GM23338 (cell line): ENCODE measurements around the gene TIE1. TPM values are rescaled to one million over a fixed set of nuclear protein-coding genes. Genes with fewer than 3 reads are reported as not detected.

Experiments
- ATAC-seq: fragments of 200-7000 bp; cut with Tn5 transposase; 3 replicates; pipeline ENCODE4 v1.9.1; 2020
- DNase-seq: peaks from one replicate; pipeline ENCODE4 v3.0.0-alpha.2; 2015; ENCODE audit warnings: low spot score
- H2AFZ ChIP-seq: fragments of 200-600 bp; sonication (generic); 2 replicates; pipeline ENCODE4 v1.8.0; 2016; ENCODE audit warnings: antibody characterized with exemption, mild to moderate bottlenecking, moderate library complexity
- H3F3A ChIP-seq: fragments of 200-600 bp; sonication (generic); replicated peaks from 2 replicates; pipeline ENCODE4 v1.8.0; 2017; ENCODE audit warnings: antibody characterized with exemption, mixed run types, low read depth
- H3K27ac ChIP-seq: fragments of 200-600 bp; sonication (generic); 2 replicates; pipeline ENCODE4 v1.6.1; 2016; ENCODE audit warnings: low read depth
- H3K27me3 ChIP-seq: fragments of 200-600 bp; sonication (generic); 2 replicates; pipeline ENCODE4 v1.8.0; 2016; ENCODE audit warnings: mild to moderate bottlenecking, mixed run types, moderate library complexity; ENCODE audit not compliant: insufficient read depth
- H3K36me3 ChIP-seq: fragments of 200-600 bp; sonication (generic); 2 replicates; pipeline ENCODE4 v1.8.0; 2016; ENCODE audit warnings: mild to moderate bottlenecking; ENCODE audit not compliant: insufficient read depth
- H3K4me1 ChIP-seq: fragments of 200-600 bp; sonication (generic); 2 replicates; pipeline ENCODE4 v1.8.0; 2016; ENCODE audit warnings: mild to moderate bottlenecking, moderate library complexity; ENCODE audit not compliant: insufficient read depth
- H3K4me2 ChIP-seq: fragments of 200-600 bp; sonication (generic); 2 replicates; pipeline ENCODE4 v1.7.1; 2017; ENCODE audit warnings: mixed run types
- H3K4me3 ChIP-seq: fragments of 200-600 bp; sonication (generic); 2 replicates; pipeline ENCODE4 v1.6.1; 2016; ENCODE audit warnings: mixed run types
- H3K79me2 ChIP-seq: fragments of 200-600 bp; sonication (generic); replicated peaks from 2 replicates; pipeline ENCODE4 v1.8.0; 2017; ENCODE audit warnings: mild to moderate bottlenecking; ENCODE audit not compliant: insufficient read depth
- H3K9me2 ChIP-seq: fragments of 200-600 bp; sonication (generic); 2 replicates; pipeline ENCODE4 v1.8.0; 2017; ENCODE audit not compliant: insufficient read depth
- H4K20me1 ChIP-seq: fragments of 200-600 bp; sonication (generic); replicated peaks from 2 replicates; pipeline ENCODE4 v1.8.0; 2017; ENCODE audit warnings: mild to moderate bottlenecking; ENCODE audit not compliant: insufficient read depth
- H3K27ac Mint-ChIP-seq: 2 replicates; pipeline ENCODE4 v1.8.0; 2020; ENCODE audit warnings: inconsistent platforms, mild to moderate bottlenecking, moderate library complexity, mixed read lengths
- H3K27me3 Mint-ChIP-seq: 3 replicates; pipeline ENCODE4 v1.8.0; 2022; ENCODE audit warnings: low read depth, mild to moderate bottlenecking, moderate library complexity, mixed read lengths, inconsistent platforms; ENCODE audit not compliant: insufficient read depth, poor library complexity
- H3K36me3 Mint-ChIP-seq: 3 replicates; pipeline ENCODE4 v1.8.0; 2021; ENCODE audit warnings: low read depth, mild to moderate bottlenecking, inconsistent platforms, moderate library complexity, mixed read lengths
- H3K4me1 Mint-ChIP-seq: 3 replicates; pipeline ENCODE4 v1.8.0; 2020; ENCODE audit warnings: mild to moderate bottlenecking, inconsistent platforms, mixed read lengths
- H3K4me3 Mint-ChIP-seq: 3 replicates; pipeline ENCODE4 v1.8.0; 2021; ENCODE audit warnings: moderate library complexity, mild to moderate bottlenecking, inconsistent platforms, mixed read lengths
- H3K9me3 Mint-ChIP-seq: 3 replicates; pipeline ENCODE4 v1.8.0; 2020; ENCODE audit warnings: moderate library complexity, mild to moderate bottlenecking, inconsistent platforms, mixed read lengths
- CREB1 ChIP-seq: fragments of 250-450 bp; sonication (Bioruptor Pico); IDR thresholded peaks from 2 replicates; pipeline ENCODE4 v1.5.0; 2020; ENCODE audit warnings: low read depth, mild to moderate bottlenecking, moderate library complexity
- ETS1 ChIP-seq: IDR thresholded peaks from 2 replicates; pipeline ENCODE4 v1.6.1; 2016; ENCODE audit warnings: antibody characterized with exemption
- EZH2 ChIP-seq: fragments of 200-600 bp; sonication (generic); IDR thresholded peaks from one replicate; pipeline ENCODE4 v1.8.0; 2017; ENCODE audit warnings: antibody characterized with exemption, mild to moderate bottlenecking, low read depth; ENCODE audit not compliant: unreplicated experiment
- EZH2phosphoT487 ChIP-seq: fragments of 200-600 bp; sonication (generic); IDR thresholded peaks from one replicate; pipeline ENCODE4 v1.8.1; 2018; ENCODE audit warnings: antibody characterized with exemption; ENCODE audit not compliant: unreplicated experiment
- JUNB ChIP-seq: IDR thresholded peaks from one replicate; pipeline ENCODE4 v1.6.1; 2016; ENCODE audit warnings: antibody characterized with exemption; ENCODE audit not compliant: unreplicated experiment
- NANOG ChIP-seq: IDR thresholded peaks from 2 replicates; pipeline ENCODE4 v1.6.1; 2016; ENCODE audit warnings: antibody characterized with exemption, borderline replicate concordance
- POLR2AphosphoS5 ChIP-seq: IDR thresholded peaks from 2 replicates; pipeline ENCODE4 v1.6.1; 2016; ENCODE audit warnings: antibody characterized with exemption, low read depth
- REST ChIP-seq: IDR thresholded peaks from one replicate; pipeline ENCODE4 v1.6.1; 2018; ENCODE audit warnings: antibody characterized with exemption; ENCODE audit not compliant: unreplicated experiment
- STAT1 ChIP-seq: IDR thresholded peaks from one replicate; pipeline ENCODE4 v1.6.1; 2016; ENCODE audit warnings: antibody characterized with exemption; ENCODE audit not compliant: unreplicated experiment
- ZNF114 ChIP-seq: fragments of 250-450 bp; sonication (Bioruptor Pico); IDR thresholded peaks from 2 replicates; pipeline ENCODE4 v1.5.0; 2020; ENCODE audit warnings: mild to moderate bottlenecking, moderate library complexity
- ZNF331 ChIP-seq: fragments of 250-450 bp; sonication (Bioruptor Pico); IDR thresholded peaks from 2 replicates; pipeline ENCODE4 v1.5.0; 2020; ENCODE audit warnings: low read depth, mild to moderate bottlenecking, moderate library complexity
- polyA plus RNA-seq: library from polyadenylated mRNA; unstranded; fragments of >200 nt; fragmentation: Nextera tagmentation; extraction: Ambion mirVana; gene quantifications from 2 replicates; pipeline ENCODE4 v1.2.1, GENCODE V29; 2016
- total RNA-seq: library from RNA; depleted of rRNA; stranded (reverse); fragments of >200 nt; shearing (Covaris generic); gene quantifications from 2 replicates; pipeline ENCODE4 v1.2.3, GENCODE V29; 2014
- TF ChIP-seq, protein P1 (sequence below): fragments of 250-450 bp; sonication (Bioruptor Pico); IDR thresholded peaks from 2 replicates; pipeline ENCODE4 v1.5.0; 2020; ENCODE audit warnings: mild to moderate bottlenecking, moderate library complexity
- TF ChIP-seq, protein P2 (sequence below), 2 experiments: fragments of 200-600 bp in 1 of 2; sonication (generic) in 1 of 2; conservative IDR thresholded peaks; 2 replicates each; pipeline versions ENCODE4 v1.5.1 to v1.6.1; 2016 to 2017; ENCODE audit warnings: antibody characterized with exemption in 2 of 2, low read depth in 2 of 2, mild to moderate bottlenecking in 2 of 2, moderate library complexity in 1 of 2

Gene TIE1
- total and polyA plus RNA-seq, 2 experiments from 2014 or later: 0.37 to 2.3 TPM

DNA sequence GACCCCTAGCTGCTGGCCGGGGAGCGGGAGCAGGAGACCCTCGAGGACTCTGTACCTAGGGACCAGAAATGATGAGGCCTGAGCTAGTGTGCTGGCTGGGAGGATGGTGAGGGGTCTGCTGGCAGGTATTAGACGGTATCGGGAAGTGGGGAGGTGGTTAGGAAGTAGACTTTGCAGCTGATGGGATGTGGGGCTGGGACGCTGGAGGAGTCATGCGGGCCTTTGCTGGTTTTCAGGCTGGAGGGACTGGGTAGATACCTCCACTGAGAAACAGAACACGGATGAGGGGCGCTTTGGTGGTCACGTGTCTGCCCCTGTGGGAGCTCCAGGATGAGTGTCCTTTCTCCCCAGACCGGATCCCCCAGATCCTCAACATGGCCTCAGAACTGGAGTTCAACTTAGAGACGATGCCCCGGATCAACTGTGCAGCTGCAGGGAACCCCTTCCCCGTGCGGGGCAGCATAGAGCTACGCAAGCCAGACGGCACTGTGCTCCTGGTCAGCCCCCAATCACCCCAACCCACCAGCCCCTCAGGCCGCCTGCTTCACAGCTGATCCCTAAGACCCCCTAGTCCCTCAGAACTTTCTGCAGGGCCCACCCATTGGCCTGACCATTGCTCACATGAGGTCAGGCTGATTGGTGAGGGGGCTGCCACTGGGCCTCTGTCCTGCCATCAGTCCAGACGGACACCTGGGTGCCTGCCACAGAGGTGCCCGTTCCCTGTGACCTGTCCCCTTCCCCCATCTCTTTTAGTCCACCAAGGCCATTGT is 8.0 kb downstream of the TIE1 start:
- Histone ChIP-seq H3F3A (no peaks in the 10 kb centered on the region), H3K79me2 (no peaks in the 10 kb centered on the region)
- H3K4me1 Mint-ChIP-seq: peaks cover 4% of the 10 kb centered on the region

More for the DNA sequence above, 8.0 kb downstream of the TIE1 start:
- H3K9me3 Mint-ChIP-seq: no peaks in the 10 kb centered on the region
- Histone ChIP-seq H3K4me1 (no peaks in the 10 kb centered on the region), H3K27me3 (no peaks in the 10 kb centered on the region), H3K4me2 (no peak overlapping the region), H3K36me3 (no peaks in the 10 kb centered on the region), H3K4me3 (no peak overlapping the region), H3K9me2 (no peaks in the 10 kb centered on the region), H2AFZ (no peak overlapping the region), H4K20me1 (no peaks in the 10 kb centered on the region), H3K27ac (no peak overlapping the region)
- H3K27me3 Mint-ChIP-seq: peaks cover 15% of the 10 kb centered on the region
- TF ChIP-seq CREB1 (CRISPR knock-in tag) (no peak), EZH2phosphoT487 (no peak), ETS1 (no peak), POLR2AphosphoS5 (no peak), ZNF114 (no peak), STAT1 (no peak), NANOG (no peak), EZH2 (no peak), JUNB (no peak), ZNF331 (CRISPR knock-in tag) (no peak), REST (no peak)
- TF ChIP-seq, protein P1, sequence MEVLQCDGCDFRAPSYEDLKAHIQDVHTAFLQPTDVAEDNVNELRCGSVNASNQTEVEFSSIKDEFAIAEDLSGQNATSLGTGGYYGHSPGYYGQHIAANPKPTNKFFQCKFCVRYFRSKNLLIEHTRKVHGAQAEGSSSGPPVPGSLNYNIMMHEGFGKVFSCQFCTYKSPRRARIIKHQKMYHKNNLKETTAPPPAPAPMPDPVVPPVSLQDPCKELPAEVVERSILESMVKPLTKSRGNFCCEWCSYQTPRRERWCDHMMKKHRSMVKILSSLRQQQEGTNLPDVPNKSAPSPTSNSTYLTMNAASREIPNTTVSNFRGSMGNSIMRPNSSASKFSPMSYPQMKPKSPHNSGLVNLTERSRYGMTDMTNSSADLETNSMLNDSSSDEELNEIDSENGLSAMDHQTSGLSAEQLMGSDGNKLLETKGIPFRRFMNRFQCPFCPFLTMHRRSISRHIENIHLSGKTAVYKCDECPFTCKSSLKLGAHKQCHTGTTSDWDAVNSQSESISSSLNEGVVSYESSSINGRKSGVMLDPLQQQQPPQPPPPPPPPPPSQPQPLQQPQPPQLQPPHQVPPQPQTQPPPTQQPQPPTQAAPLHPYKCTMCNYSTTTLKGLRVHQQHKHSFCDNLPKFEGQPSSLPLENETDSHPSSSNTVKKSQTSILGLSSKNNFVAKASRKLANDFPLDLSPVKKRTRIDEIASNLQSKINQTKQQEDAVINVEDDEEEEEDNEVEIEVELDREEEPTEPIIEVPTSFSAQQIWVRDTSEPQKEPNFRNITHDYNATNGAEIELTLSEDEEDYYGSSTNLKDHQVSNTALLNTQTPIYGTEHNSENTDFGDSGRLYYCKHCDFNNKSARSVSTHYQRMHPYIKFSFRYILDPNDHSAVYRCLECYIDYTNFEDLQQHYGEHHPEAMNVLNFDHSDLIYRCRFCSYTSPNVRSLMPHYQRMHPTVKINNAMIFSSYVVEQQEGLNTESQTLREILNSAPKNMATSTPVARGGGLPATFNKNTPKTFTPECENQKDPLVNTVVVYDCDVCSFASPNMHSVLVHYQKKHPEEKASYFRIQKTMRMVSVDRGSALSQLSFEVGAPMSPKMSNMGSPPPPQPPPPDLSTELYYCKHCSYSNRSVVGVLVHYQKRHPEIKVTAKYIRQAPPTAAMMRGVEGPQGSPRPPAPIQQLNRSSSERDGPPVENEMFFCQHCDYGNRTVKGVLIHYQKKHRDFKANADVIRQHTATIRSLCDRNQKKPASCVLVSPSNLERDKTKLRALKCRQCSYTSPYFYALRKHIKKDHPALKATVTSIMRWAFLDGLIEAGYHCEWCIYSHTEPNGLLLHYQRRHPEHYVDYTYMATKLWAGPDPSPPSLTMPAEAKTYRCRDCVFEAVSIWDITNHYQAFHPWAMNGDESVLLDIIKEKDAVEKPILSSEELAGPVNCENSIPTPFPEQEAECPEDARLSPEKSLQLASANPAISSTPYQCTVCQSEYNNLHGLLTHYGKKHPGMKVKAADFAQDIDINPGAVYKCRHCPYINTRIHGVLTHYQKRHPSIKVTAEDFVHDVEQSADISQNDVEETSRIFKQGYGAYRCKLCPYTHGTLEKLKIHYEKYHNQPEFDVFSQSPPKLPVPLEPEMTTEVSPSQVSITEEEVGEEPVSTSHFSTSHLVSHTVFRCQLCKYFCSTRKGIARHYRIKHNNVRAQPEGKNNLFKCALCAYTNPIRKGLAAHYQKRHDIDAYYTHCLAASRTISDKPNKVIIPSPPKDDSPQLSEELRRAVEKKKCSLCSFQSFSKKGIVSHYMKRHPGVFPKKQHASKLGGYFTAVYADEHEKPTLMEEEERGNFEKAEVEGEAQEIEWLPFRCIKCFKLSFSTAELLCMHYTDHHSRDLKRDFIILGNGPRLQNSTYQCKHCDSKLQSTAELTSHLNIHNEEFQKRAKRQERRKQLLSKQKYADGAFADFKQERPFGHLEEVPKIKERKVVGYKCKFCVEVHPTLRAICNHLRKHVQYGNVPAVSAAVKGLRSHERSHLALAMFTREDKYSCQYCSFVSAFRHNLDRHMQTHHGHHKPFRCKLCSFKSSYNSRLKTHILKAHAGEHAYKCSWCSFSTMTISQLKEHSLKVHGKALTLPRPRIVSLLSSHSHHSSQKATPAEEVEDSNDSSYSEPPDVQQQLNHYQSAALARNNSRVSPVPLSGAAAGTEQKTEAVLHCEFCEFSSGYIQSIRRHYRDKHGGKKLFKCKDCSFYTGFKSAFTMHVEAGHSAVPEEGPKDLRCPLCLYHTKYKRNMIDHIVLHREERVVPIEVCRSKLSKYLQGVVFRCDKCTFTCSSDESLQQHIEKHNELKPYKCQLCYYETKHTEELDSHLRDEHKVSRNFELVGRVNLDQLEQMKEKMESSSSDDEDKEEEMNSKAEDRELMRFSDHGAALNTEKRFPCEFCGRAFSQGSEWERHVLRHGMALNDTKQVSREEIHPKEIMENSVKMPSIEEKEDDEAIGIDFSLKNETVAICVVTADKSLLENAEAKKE (CRISPR knock-in tag): no peak
- TF ChIP-seq, protein P2, sequence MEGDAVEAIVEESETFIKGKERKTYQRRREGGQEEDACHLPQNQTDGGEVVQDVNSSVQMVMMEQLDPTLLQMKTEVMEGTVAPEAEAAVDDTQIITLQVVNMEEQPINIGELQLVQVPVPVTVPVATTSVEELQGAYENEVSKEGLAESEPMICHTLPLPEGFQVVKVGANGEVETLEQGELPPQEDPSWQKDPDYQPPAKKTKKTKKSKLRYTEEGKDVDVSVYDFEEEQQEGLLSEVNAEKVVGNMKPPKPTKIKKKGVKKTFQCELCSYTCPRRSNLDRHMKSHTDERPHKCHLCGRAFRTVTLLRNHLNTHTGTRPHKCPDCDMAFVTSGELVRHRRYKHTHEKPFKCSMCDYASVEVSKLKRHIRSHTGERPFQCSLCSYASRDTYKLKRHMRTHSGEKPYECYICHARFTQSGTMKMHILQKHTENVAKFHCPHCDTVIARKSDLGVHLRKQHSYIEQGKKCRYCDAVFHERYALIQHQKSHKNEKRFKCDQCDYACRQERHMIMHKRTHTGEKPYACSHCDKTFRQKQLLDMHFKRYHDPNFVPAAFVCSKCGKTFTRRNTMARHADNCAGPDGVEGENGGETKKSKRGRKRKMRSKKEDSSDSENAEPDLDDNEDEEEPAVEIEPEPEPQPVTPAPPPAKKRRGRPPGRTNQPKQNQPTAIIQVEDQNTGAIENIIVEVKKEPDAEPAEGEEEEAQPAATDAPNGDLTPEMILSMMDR (conservative IDR thresholded peaks at IDR 0.05; ENCODE audit: low read depth in 2 of 2): no peak
- H3K4me3 Mint-ChIP-seq: no peak overlapping the region
- H3K27ac Mint-ChIP-seq: no peak overlapping the region
- DNase-seq (no peak), ATAC-seq (no peak)
- H3K36me3 Mint-ChIP-seq: no peaks in the 10 kb centered on the region; the same call in 2 of the 3 replicates
